HG02943 (cell line): ENCODE data around the gene TERB1.

ENCODE experiments used
- ATAC-seq: cut with Tn5 transposase; IDR thresholded peaks from one replicate; pipeline ENCODE4 v1.9.1; 2021; ENCODE audit warnings: mild to moderate bottlenecking, low read depth, moderate library complexity; ENCODE audit not compliant: unreplicated experiment

The TERB1 gene, protein sequence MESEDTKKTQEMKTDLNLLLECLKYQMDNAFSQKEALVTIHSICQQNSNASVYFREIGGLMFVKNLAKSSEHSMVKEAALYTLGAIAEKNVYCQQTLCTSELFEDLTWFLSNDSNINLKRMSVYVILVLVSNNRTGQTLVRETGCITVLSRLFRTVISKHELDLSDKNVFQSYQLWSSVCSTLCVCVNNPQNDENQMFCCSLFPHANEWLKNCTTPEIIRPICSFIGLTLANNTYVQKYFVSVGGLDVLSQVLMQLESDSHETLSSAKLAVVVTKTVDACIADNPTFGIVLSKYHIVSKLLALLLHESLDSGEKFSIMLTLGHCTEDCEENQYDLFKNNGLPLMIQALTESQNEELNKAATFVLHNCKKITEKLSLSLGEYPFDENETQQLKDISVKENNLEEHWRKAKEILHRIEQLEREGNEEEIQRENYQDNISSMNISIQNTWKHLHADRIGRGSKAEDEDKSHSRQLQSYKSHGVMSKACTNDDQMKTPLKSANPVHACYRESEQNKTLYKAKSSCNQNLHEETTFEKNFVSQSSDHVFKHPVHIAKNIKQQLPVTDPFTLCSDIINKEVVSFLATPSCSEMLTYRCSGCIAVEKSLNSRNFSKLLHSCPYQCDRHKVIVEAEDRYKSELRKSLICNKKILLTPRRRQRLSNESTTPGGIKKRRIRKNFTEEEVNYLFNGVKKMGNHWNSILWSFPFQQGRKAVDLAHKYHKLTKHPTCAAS

DNA sequence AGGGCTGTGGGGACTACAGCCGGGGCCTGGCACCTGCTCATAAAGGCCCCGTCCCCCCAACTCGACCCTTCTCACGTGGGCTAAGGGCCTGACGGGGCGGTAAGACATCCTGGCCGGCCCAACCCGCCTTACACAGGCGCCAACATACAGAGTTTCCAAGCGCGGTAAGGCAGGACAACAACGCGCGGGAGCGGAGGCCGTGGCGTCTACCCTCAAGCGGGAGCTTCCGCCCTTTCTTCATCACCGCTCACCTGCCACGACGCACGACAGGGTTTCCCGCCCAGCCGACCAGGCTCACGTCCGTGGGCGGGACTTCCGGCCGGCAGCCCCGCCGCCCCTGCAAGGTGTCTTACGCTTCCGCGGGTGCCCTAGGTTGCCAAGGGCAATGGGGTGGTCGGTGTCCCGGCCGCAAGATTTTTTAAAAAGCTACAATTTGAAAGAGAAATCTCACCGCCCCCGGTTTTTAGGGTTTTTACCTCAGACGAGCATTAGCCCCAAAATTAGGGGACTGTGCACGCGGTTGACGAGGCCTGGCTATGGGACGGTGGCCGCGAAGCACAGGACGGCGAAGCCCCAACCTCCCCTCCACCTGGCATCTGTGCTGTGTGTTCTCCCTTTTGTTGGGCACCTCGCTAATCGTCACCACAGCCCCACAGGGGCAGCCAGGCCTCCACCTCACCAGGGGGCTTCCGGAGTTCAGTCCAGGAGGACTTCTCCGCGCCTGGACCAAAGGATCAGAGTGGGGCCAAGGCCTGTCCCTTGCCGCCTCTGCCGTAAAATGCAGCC is at the start of gene TERB1:
Gene TERB1, minus strand, starts transcription at position 265 of the 786 bp plus-strand sequence. CDS start 4,786 bp downstream, outside the sequence.
- no peak for ATAC-seq

DNA sequence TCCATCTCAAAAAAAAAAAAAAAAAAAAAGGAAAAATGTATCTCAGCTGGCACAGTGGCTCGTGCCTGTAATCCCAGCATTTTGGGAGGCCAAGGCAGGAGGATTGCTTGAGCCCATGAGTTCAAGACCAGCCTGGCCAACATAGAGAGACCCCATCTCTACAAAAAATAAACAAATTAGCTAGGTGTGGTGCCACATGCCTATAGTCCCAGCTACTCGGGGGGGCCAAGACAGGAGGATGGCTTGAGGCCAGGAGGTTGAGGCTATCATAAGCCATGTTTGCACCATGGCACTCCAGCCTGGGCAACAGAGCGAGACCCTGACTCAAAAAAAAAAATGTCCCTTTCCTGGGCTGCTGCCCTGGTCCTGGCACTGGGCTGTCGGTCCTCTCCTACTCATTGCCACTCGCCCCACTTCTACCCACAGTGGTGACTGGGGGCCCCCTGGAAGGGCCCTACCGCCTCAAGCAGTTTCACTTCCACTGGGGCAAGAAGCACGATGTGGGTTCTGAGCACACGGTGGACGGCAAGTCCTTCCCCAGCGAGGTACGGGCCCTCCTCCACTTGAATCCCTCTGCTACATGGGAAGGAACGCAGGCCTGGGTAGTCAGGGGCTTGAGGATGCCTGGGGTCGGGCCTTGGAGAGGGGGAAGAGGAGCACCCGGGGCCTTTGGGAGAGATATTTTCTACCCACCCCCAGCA is 48.9 kb upstream of the TERB1 start:
- ATAC-seq, result no peak

DNA sequence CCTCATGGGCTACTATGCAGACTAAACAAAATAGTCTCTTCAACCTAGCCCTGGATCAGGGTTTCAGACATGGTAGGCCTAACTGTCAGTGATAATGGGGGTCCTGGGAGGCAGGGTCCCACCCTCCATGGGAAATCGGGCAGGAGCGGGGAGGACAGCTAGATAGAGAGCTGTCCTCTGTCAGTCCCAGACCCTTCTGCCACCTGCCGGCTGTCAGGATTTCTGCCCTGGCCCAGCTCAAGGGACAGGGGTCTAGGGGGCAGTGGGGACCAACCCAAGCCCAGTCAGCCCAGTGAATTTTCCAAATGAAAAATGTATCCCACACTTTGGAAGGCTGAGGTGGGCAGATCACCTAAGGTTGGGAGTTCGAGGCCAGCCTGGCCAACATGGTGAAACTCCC is 48.2 kb upstream of the TERB1 start:
- ATAC-seq, result no peak

DNA sequence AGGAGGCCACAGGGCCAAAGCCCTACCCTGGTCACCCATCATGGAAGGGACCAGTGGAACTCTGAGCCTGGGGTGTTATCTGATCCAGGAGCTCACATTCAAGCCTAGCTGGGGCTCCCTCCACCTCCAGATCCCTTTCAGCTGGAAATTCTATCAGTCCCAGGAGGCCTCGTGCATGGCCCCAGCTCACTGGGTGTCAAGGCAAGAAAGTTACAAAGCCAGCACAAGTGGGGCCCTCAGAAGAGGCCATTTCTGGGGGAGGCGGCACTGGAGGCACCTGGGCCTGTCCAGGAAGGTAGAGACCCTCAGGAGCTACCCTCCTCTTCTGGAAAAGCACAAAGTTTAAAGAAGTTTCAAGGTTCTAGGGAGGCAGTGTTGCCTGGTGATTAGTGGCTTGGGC is 47.6 kb upstream of the TERB1 start:
- no peak for ATAC-seq

DNA sequence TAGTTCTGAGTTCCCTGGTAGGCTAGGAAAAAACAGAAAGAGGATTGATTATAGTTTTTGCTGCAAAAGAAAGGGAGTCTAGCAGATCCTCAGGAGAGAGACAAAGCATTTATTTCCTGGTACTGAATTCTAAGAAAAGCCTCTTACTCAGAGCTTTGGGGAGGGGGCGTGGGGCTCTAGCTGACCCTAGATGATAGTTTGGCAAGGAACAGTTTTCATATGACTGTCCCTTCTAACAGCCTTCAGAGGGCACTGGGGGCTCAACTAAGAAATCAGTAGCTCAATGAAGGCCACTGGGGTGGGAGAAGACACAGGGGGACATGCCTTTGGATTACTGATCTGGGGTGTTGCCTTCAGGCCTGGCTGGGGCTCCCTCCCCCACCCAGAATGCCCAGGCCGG is 46.8 kb upstream of the TERB1 start:
- ATAC-seq, result no peak

GRCh38 chr16:66847533-66848067 is 46.2 kb upstream of the TERB1 start:
- ATAC-seq, result no peak

- no peak for ATAC-seq
These were observed 45.4 kb upstream of the TERB1 start for GRCh38 chr16:66846831-66847230.

- no peak for ATAC-seq
These were observed 44.9 kb upstream of the TERB1 start for GRCh38 chr16:66846266-66846665.

DNA sequence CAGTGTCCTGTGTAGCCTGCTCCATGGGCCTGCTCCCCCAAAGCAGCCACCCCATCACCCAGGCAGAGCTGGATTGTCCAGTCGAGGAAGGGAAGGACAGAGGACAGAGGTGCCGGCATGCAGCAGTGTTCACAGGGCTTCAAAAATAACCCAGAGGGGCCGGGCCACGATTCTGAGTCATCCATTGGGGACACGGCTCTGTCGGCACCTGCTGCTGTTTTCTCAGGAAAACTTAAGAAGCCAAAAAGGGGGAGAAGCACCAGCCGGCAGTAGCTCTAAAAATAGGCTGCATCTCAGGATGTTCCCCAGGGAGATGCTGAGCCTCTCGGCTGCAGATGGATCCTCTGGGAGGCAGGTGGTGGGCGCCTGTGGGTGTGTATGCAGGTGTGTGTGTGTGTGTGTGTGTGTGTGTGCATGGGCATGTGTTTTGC is 44.4 kb upstream of the TERB1 start:
- ATAC-seq, result no peak

DNA sequence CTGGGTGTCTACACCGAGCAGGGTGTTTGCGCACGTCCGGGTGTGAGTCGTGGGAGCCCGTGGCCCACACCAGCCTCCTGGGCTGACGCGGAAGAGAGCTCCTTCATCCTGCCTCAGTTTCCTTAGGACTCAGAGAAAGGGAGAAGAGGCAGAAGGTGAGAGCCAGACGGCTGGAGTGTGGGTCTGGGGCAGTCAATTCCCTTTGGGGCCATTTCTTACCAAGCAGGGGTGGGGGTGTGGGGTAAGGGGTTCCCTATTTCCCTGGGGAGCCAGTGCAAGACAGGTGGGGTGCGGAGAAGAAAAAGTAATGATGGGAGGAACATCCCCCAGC is 43.7 kb upstream of the TERB1 start:
- no peak for ATAC-seq

- no peak for ATAC-seq
These were observed 43.1 kb upstream of the TERB1 start, which contains the start of gene CA7 for GRCh38 chr16:66844342-66845079. TSS of gene CA7 (plus strand) at chr16:66844414. CDS start at chr16:66844488, 74 bp downstream.

GRCh38 chr16:66844009-66844341 is 42.6 kb upstream of the TERB1 start:
- ATAC-seq, result no peak

DNA sequence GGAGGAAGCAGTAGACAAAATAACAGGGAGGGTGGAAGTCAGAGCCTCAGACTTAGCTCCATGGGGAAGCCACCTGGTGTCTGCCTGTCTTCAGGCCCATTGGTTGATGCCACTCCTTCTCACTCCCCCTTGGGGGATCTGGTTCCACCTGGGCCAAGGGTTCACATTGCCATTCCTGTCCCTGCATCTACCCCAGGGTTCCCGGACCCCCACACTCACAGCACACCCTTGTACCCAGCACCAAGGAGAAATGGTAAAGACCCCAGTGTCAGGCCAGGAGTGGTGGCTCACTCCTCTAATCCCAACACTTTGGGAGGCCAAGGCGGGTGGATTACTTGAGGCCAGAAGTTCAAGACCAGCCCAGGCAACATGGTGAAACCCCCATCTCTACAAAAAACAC is 41.8 kb upstream of the TERB1 start:
- no peak for ATAC-seq

DNA sequence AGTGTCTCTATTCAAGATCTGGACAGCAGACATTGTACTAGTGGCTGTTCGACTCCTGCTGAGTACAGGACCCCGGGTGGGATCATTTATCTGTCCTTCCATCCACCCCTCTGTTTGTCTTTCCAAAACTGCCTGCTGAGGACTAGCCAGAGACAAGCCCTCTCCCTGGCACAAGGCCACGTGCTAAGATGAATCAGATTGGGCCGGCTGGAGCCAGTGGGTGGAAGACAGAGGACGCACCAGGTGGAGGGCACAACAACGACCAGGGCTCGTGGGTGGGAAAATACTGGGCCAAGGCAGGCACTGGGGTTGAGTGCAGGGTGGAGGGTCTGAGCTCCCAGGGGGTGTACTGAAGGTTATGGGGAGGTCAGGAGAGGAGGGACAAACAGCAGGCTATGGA is 41.4 kb upstream of the TERB1 start:
- no peak for ATAC-seq

DNA sequence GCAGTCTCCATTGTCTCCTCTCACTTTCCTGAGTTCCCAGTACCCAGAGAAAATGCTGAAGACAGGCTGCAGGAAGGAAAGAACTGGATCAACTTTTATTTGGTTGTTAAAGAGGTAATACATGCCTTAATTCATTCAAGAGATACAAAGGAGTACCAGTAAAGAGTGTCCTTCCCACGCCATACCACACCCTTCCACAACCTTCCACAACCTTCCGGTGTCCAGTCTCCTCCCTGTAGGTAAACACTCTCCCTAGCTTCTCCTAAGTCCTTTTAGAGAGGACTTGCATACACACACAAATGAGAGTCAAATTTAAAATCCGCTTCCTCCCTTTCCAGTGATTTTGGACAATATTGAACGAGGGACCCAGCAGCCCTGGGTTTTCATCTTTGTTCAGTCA is 40.0 kb upstream of the TERB1 start:
- no peak for ATAC-seq

DNA sequence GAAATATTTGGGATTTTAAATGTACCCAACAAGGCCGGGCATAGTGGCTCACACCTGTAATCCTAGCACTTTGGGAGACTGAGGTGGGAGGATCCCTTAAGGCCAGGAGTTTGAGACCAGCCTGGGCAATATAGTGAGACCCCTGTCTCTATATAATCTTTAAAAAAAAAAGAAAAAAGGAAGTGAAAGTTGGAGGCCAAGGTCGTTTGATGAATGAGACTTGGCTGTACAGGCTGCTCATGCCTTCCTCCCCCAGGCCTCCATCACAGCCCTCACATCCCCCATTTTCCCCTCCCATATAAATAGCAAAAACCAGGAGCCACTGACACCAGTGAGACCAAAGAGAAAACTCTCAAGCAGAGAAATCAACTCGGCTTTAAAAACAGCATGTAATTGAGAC is 39.5 kb upstream of the TERB1 start:
- no peak for ATAC-seq

GRCh38 chr16:66834746-66835145 is 33.4 kb upstream of the TERB1 start:
- no peak for ATAC-seq

DNA sequence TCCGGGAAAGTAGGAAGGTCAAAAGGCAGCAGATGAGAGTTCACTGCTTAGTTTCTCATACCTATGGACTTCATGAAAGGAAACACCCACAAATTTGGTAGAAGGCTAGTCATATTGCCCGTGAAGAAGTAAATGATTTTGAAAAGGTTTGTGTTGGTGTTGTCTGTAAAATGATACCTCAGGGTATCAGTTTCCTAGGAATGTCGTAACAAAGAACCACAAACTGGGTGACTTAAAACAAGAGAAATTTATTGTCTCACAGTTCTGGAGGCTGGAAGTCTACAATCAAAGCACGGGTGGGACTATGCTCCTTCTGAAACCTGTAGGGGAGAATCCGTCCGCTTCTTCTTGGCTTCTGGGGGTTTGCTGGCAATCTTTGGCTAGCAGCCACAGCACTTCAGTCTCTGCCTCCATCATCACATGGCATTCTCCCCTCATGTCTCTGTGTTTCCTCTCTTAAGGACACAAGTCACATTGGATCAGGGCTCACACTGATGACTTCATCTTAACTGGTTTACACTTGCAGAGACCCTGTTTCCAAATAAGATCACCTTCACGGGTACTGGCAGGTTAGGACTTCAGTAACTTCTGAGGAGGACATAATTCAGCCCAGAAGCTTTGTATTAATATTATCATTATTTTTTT is 31.4 kb upstream of the TERB1 start:
- no peak for ATAC-seq

- no peak for ATAC-seq
These were observed 30.8 kb upstream of the TERB1 start for GRCh38 chr16:66832190-66832589.
